ENCODE results near the gene THAP10.

The THAP10 gene

DNA sequence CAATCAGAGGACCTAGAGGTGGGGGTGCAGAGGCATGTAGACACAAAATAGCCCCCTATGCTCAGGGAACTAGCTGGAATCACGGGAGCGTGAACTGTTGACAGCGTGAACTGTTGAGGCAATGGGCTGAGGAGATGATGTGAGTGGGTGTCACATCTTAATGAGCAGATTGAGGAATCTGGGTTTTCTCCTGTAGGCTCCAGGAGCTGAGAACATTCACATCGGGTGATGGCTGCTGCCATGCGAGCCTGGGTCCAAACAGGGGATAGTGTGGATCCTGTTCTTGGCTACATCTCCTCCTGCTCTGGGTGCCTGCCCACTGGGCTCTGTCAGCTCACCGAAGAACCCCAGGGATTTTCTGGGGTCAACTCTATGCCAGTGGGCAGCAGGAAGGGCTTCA, 40.3 kb downstream of the THAP10 start:
- TF ChIP-seq, protein P1, sequence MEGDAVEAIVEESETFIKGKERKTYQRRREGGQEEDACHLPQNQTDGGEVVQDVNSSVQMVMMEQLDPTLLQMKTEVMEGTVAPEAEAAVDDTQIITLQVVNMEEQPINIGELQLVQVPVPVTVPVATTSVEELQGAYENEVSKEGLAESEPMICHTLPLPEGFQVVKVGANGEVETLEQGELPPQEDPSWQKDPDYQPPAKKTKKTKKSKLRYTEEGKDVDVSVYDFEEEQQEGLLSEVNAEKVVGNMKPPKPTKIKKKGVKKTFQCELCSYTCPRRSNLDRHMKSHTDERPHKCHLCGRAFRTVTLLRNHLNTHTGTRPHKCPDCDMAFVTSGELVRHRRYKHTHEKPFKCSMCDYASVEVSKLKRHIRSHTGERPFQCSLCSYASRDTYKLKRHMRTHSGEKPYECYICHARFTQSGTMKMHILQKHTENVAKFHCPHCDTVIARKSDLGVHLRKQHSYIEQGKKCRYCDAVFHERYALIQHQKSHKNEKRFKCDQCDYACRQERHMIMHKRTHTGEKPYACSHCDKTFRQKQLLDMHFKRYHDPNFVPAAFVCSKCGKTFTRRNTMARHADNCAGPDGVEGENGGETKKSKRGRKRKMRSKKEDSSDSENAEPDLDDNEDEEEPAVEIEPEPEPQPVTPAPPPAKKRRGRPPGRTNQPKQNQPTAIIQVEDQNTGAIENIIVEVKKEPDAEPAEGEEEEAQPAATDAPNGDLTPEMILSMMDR (IDR thresholded peaks at IDR 0.05; ENCODE audit: control extremely low read depth, extremely low read depth, low read depth, missing control alignments), result no peak
- DNase-seq (ENCODE audit: extremely low spot score), result no peak
- ChIA-PET POLR2A (no interaction called here), CTCF (interaction anchor here (0.8 to 2.1 kb wide), 4 partner anchors 9 to 27 kb away, joined by 3 to 6 read pairs (median 3); no protein-coding TSS in a partner anchor)

DNA sequence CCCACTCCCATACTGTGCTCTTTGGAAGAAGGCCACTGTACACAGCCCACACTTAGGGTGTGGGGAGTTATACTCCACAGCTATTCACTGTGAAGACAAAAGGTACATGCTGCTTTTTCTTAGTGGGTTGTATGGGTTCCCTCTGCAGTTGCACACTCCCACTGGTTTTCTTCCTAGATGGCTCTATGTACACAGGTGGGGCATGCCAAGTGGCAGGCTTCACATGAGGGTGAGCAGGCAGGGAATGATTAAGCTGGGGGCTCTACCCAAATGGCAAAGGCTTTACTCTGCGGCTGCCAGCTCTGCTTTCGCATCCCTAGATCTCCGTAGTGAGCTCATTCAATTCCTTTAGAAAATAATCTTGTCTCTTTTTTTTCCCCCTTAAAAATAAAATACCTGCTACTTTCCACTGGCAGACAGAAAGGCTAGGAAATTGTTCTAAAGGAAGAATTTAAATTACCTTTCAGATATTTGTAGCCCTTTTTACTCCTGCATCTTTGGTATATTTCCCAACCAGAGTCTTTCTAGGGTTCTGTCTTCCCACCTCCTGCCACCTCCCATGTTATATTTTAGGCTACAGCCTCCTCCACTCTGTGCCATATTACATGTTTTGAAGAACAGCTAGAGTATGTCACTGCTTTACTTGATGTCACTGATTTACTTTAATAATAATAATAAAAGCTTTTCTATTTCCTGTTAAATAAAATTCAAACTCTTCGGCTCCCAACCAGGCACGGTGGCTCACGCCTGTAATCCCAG, 46.5 kb downstream of the THAP10 start:
- TF ChIP-seq, protein P1 (IDR thresholded peaks at IDR 0.05; ENCODE audit: control extremely low read depth, extremely low read depth, low read depth, missing control alignments), result no peak
- ChIA-PET POLR2A (no interaction called here), CTCF (interaction anchor here (0.6 kb wide), 1 partner anchor 14 kb away, joined by 3 read pairs; no protein-coding TSS in a partner anchor)
- DNase-seq (ENCODE audit: extremely low spot score), result no peak

- TF ChIP-seq, protein P1 (IDR thresholded peaks at IDR 0.05; ENCODE audit: control extremely low read depth, extremely low read depth, low read depth, missing control alignments), result no peak
- no peak for DNase-seq (ENCODE audit: extremely low spot score)
- ChIA-PET CTCF (interaction anchor here (1.3 to 2.3 kb wide), 2 partner anchors 13 to 46 kb away, joined by 3 to 11 read pairs; no protein-coding TSS in a partner anchor), POLR2A (no interaction called here)
These were observed 54.8 kb downstream of the THAP10 start for GRCh38 chr15:70837476-70837875.

GRCh38 chr15:70835841-70836240, 56.4 kb downstream of the THAP10 start:
- no peak for DNase-seq (ENCODE audit: extremely low spot score)
- CTCF ChIA-PET, result interaction anchor here (2.3 kb wide), 1 partner anchor 11 kb away, joined by 11 read pairs; no protein-coding TSS in a partner anchor
- POLR2A ChIA-PET, result no interaction called here
- TF ChIP-seq, protein P1 (IDR thresholded peaks at IDR 0.05; ENCODE audit: control extremely low read depth, extremely low read depth, low read depth, missing control alignments), result no peak

DNA sequence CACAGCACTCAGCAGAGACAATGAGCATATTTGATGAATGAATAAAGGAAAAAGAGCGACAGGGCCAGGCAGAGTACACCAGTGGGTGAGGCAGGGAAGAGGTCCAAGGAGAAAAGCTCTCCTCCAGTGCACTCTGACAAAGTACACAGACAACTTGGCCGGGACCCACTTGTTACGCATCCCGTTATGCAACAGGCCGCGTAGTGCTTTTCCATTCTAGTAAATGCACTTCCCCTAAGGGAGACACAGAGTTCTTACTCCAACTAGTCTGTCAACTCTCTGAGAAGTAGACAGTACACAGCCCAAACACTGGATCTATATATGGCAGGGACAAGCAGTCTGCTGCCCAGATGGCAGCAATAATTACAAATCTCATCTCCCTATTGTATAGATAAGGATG, 56.8 kb downstream of the THAP10 start:
- TF ChIP-seq, protein P1 (IDR thresholded peaks at IDR 0.05; ENCODE audit: control extremely low read depth, extremely low read depth, low read depth, missing control alignments), result no peak
- no peak for DNase-seq (ENCODE audit: extremely low spot score)
- POLR2A ChIA-PET, result no interaction called here
- CTCF ChIA-PET, result interaction anchor here (2.3 kb wide), 1 partner anchor 10 kb away, joined by 11 read pairs; no protein-coding TSS in a partner anchor

GRCh38 chr15:70834999-70835398, 57.2 kb downstream of the THAP10 start:
- DNase-seq (ENCODE audit: extremely low spot score), result no peak
- TF ChIP-seq, protein P1 (IDR thresholded peaks at IDR 0.05; ENCODE audit: control extremely low read depth, extremely low read depth, low read depth, missing control alignments), result no peak
- ChIA-PET POLR2A (no interaction called here), CTCF (interaction anchor here (2.3 kb wide), 1 partner anchor 10 kb away, joined by 11 read pairs; no protein-coding TSS in a partner anchor)
